HepG2 (cell line): ENCODE results near the gene TMEM53. TPM values are rescaled to one million over a fixed set of nuclear protein-coding genes. Genes with fewer than 3 reads are reported as not detected.

Experiments
- ATAC-seq: fragments of 200-7000 bp; cut with Tn5 transposase; 3 replicates; pipeline ENCODE4 v1.9.1; 2020; ENCODE audit warnings: mild to moderate bottlenecking, moderate library complexity
- BruUV-seq: library from RNA; stranded (reverse); fragments of 400-500 nt; replicated peaks from 2 replicates; lab custom pipeline; 2021; lab: Mats Ljungman, UMichigan
- CTCF ChIA-PET: fragments of 300-600 bp; formaldehyde crosslinking; extraction: SDS; loops from one replicate; lab custom pipeline; 2021; ENCODE audit warnings: low total read pairs, inconsistent platforms, low intra/inter-chr PET ratio; lab: Yijun Ruan, JAX
- POLR2A ChIA-PET: fragments of 350-600 bp; sonication (Branson Sonifier 250); formaldehyde crosslinking; loops from one replicate; lab custom pipeline; 2020; ENCODE audit warnings: antibody characterized with exemption, inconsistent platforms; lab: Yijun Ruan, JAX
- DNase-seq: peaks from one replicate; pipeline ENCODE4 v3.0.0-alpha.2; 2015; ENCODE audit warnings: low spot score
- FAIRE-seq: peaks from 3 replicates; lab custom pipeline; 2011; peaks lifted over from hg19 to GRCh38; lab: Jason Lieb, UNC
- H2AFZ ChIP-seq: one replicate; pipeline ENCODE4 v1.6.1; 2011; ENCODE audit warnings: low read length, inconsistent platforms
- H3K27ac ChIP-seq: fragments of 300-600 bp; 3 replicates; pipeline ENCODE4 v1.8.0; 2011; ENCODE audit warnings: mixed run types, mild to moderate bottlenecking, mixed read lengths, low read length, inconsistent platforms; ENCODE audit not compliant: insufficient read depth; ENCODE audit errors: extremely low read length
- H3K27me3 ChIP-seq, 2 experiments: fragments of 200-600 bp in 1 of 2; 2 replicates in 1 of 2; 3 replicates in 1 of 2; pipeline versions ENCODE4 v1.6.0 to v1.8.0; 2011; ENCODE audit warnings: low read length in 2 of 2, mild to moderate bottlenecking in 2 of 2, moderate library complexity in 2 of 2, inconsistent platforms in 1 of 2; ENCODE audit not compliant: insufficient read depth in 2 of 2, control insufficient read depth in 1 of 2
- H3K36me3 ChIP-seq, 2 experiments: fragments of 200-600 bp in 1 of 2; replicated peaks in 1 of 2; 2 replicates in 1 of 2; 3 replicates in 1 of 2; pipeline versions ENCODE4 v1.5.1 to v1.8.0; 2011; ENCODE audit warnings: low read length in 2 of 2, inconsistent platforms in 1 of 2; ENCODE audit not compliant: insufficient read depth in 2 of 2, control insufficient read depth in 1 of 2
- H3K4me1 ChIP-seq: 2 replicates; pipeline ENCODE4 v1.5.1; 2012; ENCODE audit warnings: low read length, inconsistent platforms; ENCODE audit not compliant: insufficient read depth
- H3K4me2 ChIP-seq: 2 replicates; pipeline ENCODE4 v1.6.0; 2011; ENCODE audit warnings: low read depth, low read length, inconsistent platforms
- H3K4me3 ChIP-seq, 3 experiments: fragments of 200-600 bp in 1 of 3; sonication (generic), shearing (Covaris generic) in 1 of 3; replicated peaks in 1 of 3; 2 replicates each; pipeline ENCODE4 v1.5.1; 2011 to 2016; ENCODE audit warnings: low read length in 3 of 3, inconsistent platforms in 2 of 3, low read depth in 2 of 3, mild to moderate bottlenecking in 2 of 3, control low read depth in 1 of 3, mixed read lengths in 1 of 3; ENCODE audit not compliant: insufficient read depth in 1 of 3
- H3K79me2 ChIP-seq: one replicate; pipeline ENCODE4 v1.6.1; 2011; ENCODE audit warnings: low read length, inconsistent platforms; ENCODE audit not compliant: insufficient read depth
- H3K9ac ChIP-seq: 2 replicates; pipeline ENCODE4 v1.6.0; 2011; ENCODE audit warnings: mild to moderate bottlenecking, low read depth, low read length, inconsistent platforms; ENCODE audit not compliant: insufficient read depth
- H3K9me3 ChIP-seq: 2 replicates; pipeline ENCODE4 v1.5.1; 2012; ENCODE audit warnings: mild to moderate bottlenecking, low read length
- H4K20me1 ChIP-seq: 2 replicates; pipeline ENCODE4 v1.6.0; 2011; ENCODE audit warnings: inconsistent platforms, mild to moderate bottlenecking, low read length, moderate library complexity; ENCODE audit not compliant: insufficient read depth
- CREM ChIP-seq, 2 experiments: sonication (generic) in 1 of 2; formaldehyde crosslinking in 1 of 2; IDR thresholded peaks; 2 replicates each; pipeline versions ENCODE4 v1.4.0 to v1.6.1; 2016 to 2020; ENCODE audit warnings: antibody characterized with exemption in 1 of 2, mild to moderate bottlenecking in 1 of 2, missing genetic modification reagents in 1 of 2
- CTCF ChIP-seq: sonication (generic); formaldehyde crosslinking; IDR thresholded peaks from 2 replicates; pipeline ENCODE4 v1.5.0; 2020; ENCODE audit warnings: mild to moderate bottlenecking, missing genetic modification reagents, moderate library complexity
- GPN1 ChIP-seq: sonication (generic); formaldehyde crosslinking; IDR thresholded peaks from 2 replicates; pipeline ENCODE4 v1.5.1; 2020; ENCODE audit warnings: missing genetic modification reagents, borderline replicate concordance
- JUN ChIP-seq: sonication (generic); formaldehyde crosslinking; IDR thresholded peaks from 2 replicates; pipeline ENCODE4 v1.4.0; 2020; ENCODE audit warnings: mild to moderate bottlenecking, missing genetic modification reagents
- KAT2B ChIP-seq: fragments of 150-350 bp; IDR thresholded peaks from 2 replicates; pipeline ENCODE4 v1.6.1; 2014; ENCODE audit warnings: low read depth, low read length, borderline replicate concordance
- MED13 ChIP-seq: sonication (generic); formaldehyde crosslinking; IDR thresholded peaks from 2 replicates; pipeline ENCODE4 v1.5.0; 2020; ENCODE audit warnings: missing genetic modification reagents
- NCOA1 ChIP-seq: sonication (generic); formaldehyde crosslinking; IDR thresholded peaks from 2 replicates; pipeline ENCODE4 v1.9.0; 2021; ENCODE audit warnings: missing genetic modification reagents
- PBX2 ChIP-seq: IDR thresholded peaks from 2 replicates; pipeline ENCODE4 v1.6.1; 2016; ENCODE audit warnings: control low read depth
- RARA ChIP-seq: IDR thresholded peaks from 2 replicates; pipeline ENCODE4 v1.6.1; 2016; ENCODE audit warnings: missing genetic modification reagents, missing compliant biosample characterization
- RBM22 ChIP-seq: fragments of 200-400 bp; formaldehyde crosslinking; optimal IDR thresholded peaks from 2 replicates; pipeline ENCODE3; 2017; ENCODE audit warnings: mild to moderate bottlenecking, low read length, moderate library complexity
- YY1 ChIP-seq: IDR thresholded peaks from 2 replicates; pipeline ENCODE4 v1.6.1; 2011; ENCODE audit warnings: low read length, low read depth, moderate library complexity, mild to moderate bottlenecking; ENCODE audit not compliant: insufficient read depth, insufficient replicate concordance
- ZKSCAN8 ChIP-seq: IDR thresholded peaks from 2 replicates; pipeline ENCODE4 v1.6.1; 2016; ENCODE audit warnings: borderline replicate concordance, missing genetic modification reagents, missing compliant biosample characterization
- WGBS: methylation state at CpG from one replicate; pipeline ENCODE4 v1.1.6; 2017; ENCODE audit warnings: low lambda C conversion rate; 5-methylcytosine and 5-hydroxymethylcytosine counted together
- in situ Hi-C: cut with HindIII; loops from 2 replicates; pipeline ENCODE4 v1.10.0; 2017; ENCODE audit warnings: low pct_unique_long_range_greater_than_20kb; ENCODE audit not compliant: extremely low pct_ligation_motif_present
- intact Hi-C: fragments of 100-400 bp; cut with micrococcal nuclease; formaldehyde crosslinking; loops from one replicate; pipeline ENCODE4 v1.10.0; 2022; ENCODE audit not compliant: unreplicated experiment
- polyA plus RNA-seq, 8 experiments: library from polyadenylated mRNA; depleted of rRNA in 3 of 8; stranded (reverse) in 7 of 8; unstranded in 1 of 8; fragments of >200 nt; fragmentation: Illumina TruSeq in 4 of 8; extraction: Trizol in 4 of 8; gene quantifications; 2 replicates each; pipeline versions ENCODE4 v1.2.1 to v1.2.3, GENCODE V29; 2011 to 2016; ENCODE audit warnings: low read depth in 4 of 8, missing spikeins in 1 of 8, mixed read lengths in 1 of 8; ENCODE audit not compliant: insufficient read depth in 1 of 8
- total RNA-seq, 5 experiments: library from RNA; depleted of rRNA; stranded (reverse); fragments of >200 nt; fragmentation: Illumina TruSeq; extraction: Trizol; gene quantifications; 2 replicates each; pipeline ENCODE4 v1.2.3, GENCODE V29; 2016; ENCODE audit warnings: low read depth in 1 of 5
- TF ChIP-seq, protein P1 (sequence below): sonication (generic); formaldehyde crosslinking; conservative IDR thresholded peaks from 2 replicates; pipeline ENCODE4 v1.8.1; 2023; ENCODE audit warnings: missing genetic modification reagents
- TF ChIP-seq, protein P2 (sequence below): IDR thresholded peaks from 2 replicates; pipeline ENCODE4 v1.4.0; 2020; ENCODE audit warnings: mild to moderate bottlenecking, missing genetic modification reagents

TMEM53 gene
- total and polyA plus RNA-seq, 2 of the 13 experiments (the other 11 are each of a cell fraction or from before 2014, with no cell fraction given), result 12.6 to 20.2 TPM

GRCh38 chr1:44707959-44708831, 33.9 kb upstream of the TMEM53 start:
- in situ Hi-C loops (no loop called here), intact Hi-C loops (loop anchor here (5.0 kb wide), 1 partner anchor 56 kb away; no protein-coding TSS in a partner anchor)
- DNase-seq (peak; percentile 54), ATAC-seq (peak; percentile 84), FAIRE-seq (peak; percentile 91)
- Histone ChIP-seq H3K27ac (peak overlapping the region; percentile 20), H3K9me3 (no peaks in the 10 kb centered on the region), H3K36me3 (no peaks in the 10 kb centered on the region), H3K9ac (no peak overlapping the region), H3K79me2 (no peaks in the 10 kb centered on the region), H3K27me3 (no peaks in the 10 kb centered on the region; a peak in 1 of 5 replicates), H4K20me1 (no peaks in the 10 kb centered on the region), H2AFZ (no peak overlapping the region), H3K4me3 (peak overlapping the region in 2 of 3 experiments; percentile 27 to 37; a peak in 3 of 6 replicates), H3K4me1 (peaks cover 59% of the 10 kb centered on the region), H3K4me2 (peak overlapping the region; percentile 85)
- POLR2A ChIA-PET, result interaction anchor here (0.7 to 2.1 kb wide), 5 partner anchors 9 to 34 kb away, joined by 3 to 19 read pairs (median 4); partner anchors contain the start of genes ARMH1, RNU5D-1 and TMEM53
- CTCF ChIA-PET, result interaction anchor here (1.2 kb wide), 1 partner anchor 53 kb away, joined by 7 read pairs; no protein-coding TSS in a partner anchor
- WGBS, result 3% methylated on average over 15 of the region's 15 CpGs
- BruUV-seq, result no TSS peak
- TF ChIP-seq, protein P1, sequence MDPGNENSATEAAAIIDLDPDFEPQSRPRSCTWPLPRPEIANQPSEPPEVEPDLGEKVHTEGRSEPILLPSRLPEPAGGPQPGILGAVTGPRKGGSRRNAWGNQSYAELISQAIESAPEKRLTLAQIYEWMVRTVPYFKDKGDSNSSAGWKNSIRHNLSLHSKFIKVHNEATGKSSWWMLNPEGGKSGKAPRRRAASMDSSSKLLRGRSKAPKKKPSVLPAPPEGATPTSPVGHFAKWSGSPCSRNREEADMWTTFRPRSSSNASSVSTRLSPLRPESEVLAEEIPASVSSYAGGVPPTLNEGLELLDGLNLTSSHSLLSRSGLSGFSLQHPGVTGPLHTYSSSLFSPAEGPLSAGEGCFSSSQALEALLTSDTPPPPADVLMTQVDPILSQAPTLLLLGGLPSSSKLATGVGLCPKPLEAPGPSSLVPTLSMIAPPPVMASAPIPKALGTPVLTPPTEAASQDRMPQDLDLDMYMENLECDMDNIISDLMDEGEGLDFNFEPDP, result 0 out of 2 replicates have a peak, but pooled peaks have one; percentile 70
- TF ChIP-seq ZKSCAN8 (CRISPR knock-in tag) (0 out of 2 replicates have a peak, but pooled peaks have one; percentile 22), RARA (CRISPR knock-in tag) (peak; percentile 63), KAT2B (no peak), RBM22 (no peak), MED13 (CRISPR knock-in tag) (no peak), CREM (IDR thresholded peaks at IDR 0.05) (no peak), CREM (CRISPR knock-in tag; IDR thresholded peaks at IDR 0.05) (no peak), GPN1 (no peak), PBX2 (CRISPR knock-in tag) (no peak), JUN (CRISPR knock-in tag) (no peak), CTCF (peak; percentile 70), YY1 (no peak), NCOA1 (no peak)
- TF ChIP-seq, protein P2, sequence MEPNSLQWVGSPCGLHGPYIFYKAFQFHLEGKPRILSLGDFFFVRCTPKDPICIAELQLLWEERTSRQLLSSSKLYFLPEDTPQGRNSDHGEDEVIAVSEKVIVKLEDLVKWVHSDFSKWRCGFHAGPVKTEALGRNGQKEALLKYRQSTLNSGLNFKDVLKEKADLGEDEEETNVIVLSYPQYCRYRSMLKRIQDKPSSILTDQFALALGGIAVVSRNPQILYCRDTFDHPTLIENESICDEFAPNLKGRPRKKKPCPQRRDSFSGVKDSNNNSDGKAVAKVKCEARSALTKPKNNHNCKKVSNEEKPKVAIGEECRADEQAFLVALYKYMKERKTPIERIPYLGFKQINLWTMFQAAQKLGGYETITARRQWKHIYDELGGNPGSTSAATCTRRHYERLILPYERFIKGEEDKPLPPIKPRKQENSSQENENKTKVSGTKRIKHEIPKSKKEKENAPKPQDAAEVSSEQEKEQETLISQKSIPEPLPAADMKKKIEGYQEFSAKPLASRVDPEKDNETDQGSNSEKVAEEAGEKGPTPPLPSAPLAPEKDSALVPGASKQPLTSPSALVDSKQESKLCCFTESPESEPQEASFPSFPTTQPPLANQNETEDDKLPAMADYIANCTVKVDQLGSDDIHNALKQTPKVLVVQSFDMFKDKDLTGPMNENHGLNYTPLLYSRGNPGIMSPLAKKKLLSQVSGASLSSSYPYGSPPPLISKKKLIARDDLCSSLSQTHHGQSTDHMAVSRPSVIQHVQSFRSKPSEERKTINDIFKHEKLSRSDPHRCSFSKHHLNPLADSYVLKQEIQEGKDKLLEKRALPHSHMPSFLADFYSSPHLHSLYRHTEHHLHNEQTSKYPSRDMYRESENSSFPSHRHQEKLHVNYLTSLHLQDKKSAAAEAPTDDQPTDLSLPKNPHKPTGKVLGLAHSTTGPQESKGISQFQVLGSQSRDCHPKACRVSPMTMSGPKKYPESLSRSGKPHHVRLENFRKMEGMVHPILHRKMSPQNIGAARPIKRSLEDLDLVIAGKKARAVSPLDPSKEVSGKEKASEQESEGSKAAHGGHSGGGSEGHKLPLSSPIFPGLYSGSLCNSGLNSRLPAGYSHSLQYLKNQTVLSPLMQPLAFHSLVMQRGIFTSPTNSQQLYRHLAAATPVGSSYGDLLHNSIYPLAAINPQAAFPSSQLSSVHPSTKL (CRISPR knock-in tag), result peak; percentile 20; the same call in 1 of the 2 replicates
